ENCODE measurements around the gene AKAIN1. TPM values are rescaled to one million over a fixed set of nuclear protein-coding genes. Genes with fewer than 3 reads are reported as not detected.

The AKAIN1 gene
- total and polyA plus RNA-seq, 5 donors from 2014 or later: not detected

GRCh38 chr18:5159080-5159479 is 38.0 kb downstream of the AKAIN1 start:
- ATAC-seq (ENCODE audit: low read depth in 2 of 2) (peak; percentile 77 to 79), DNase-seq (peak in 2 of 3 donors; percentile 47 to 55)
- Mint-ChIP-seq H3K4me1 (peaks cover 0 to 42% (median 11%) of the 10 kb centered on the region in 4 donors), H3K27ac (peak overlapping the region; percentile 84 to 93 (median 91)), H3K4me3 (peak overlapping the region in 3 of 4 donors; percentile 28 to 80 (median 76)), H3K36me3 (no peaks in the 10 kb centered on the region), H3K9me3 (peaks cover 0 to 3% (median 0%) of the 10 kb centered on the region in 7 donors), H3K27me3 (no peaks in the 10 kb centered on the region)
- Histone ChIP-seq H3K27ac (ENCODE audit: insufficient read depth, low read length, poor library complexity, severe bottlenecking) (peak overlapping the region; percentile 36), H3K27me3 (ENCODE audit: control insufficient read depth, insufficient read depth, low read length) (no peaks in the 10 kb centered on the region), H3K4me3 (ENCODE audit: low read depth, low read length) (peak overlapping the region; percentile 33), H3K9me3 (ENCODE audit: control insufficient read depth in 2 of 2, low read length in 2 of 2) (no peaks in the 10 kb centered on the region), H3K36me3 (ENCODE audit: control insufficient read depth, insufficient read depth, low read length) (no peaks in the 10 kb centered on the region), H3K4me1 (ENCODE audit: control insufficient read depth, insufficient read depth, low read length, poor library complexity, severe bottlenecking) (peaks cover 7% of the 10 kb centered on the region)

- H3K4me3 ChIP-seq (ENCODE audit: low read depth, low read length): no peak overlapping the region
- no peaks in the 10 kb centered on the region for H3K27me3 ChIP-seq (ENCODE audit: control insufficient read depth, insufficient read depth, low read length)
- peaks cover 0 to 42% (median 11%) of the 10 kb centered on the region in 4 donors for H3K4me1 Mint-ChIP-seq
- H3K9me3 Mint-ChIP-seq: peaks cover 0 to 3% (median 0%) of the 10 kb centered on the region in 7 donors
- no peaks in the 10 kb centered on the region for H3K9me3 ChIP-seq (ENCODE audit: control insufficient read depth in 2 of 2, low read length in 2 of 2)
- H3K27ac Mint-ChIP-seq: peak overlapping the region; percentile 77 to 91 (median 84)
- H3K27ac ChIP-seq (ENCODE audit: insufficient read depth, low read length, poor library complexity, severe bottlenecking): peak overlapping the region; percentile 36
- H3K4me3 Mint-ChIP-seq: peak overlapping the region in 2 of 4 donors; percentile 76 to 80
- peaks cover 7% of the 10 kb centered on the region for H3K4me1 ChIP-seq (ENCODE audit: control insufficient read depth, insufficient read depth, low read length, poor library complexity, severe bottlenecking)
- no peaks in the 10 kb centered on the region for H3K36me3 ChIP-seq (ENCODE audit: control insufficient read depth, insufficient read depth, low read length)
- no peaks in the 10 kb centered on the region for H3K27me3 Mint-ChIP-seq
- ATAC-seq (ENCODE audit: low read depth in 2 of 2) (no peak), DNase-seq (no peak)
- no peaks in the 10 kb centered on the region for H3K36me3 Mint-ChIP-seq
Observed at GRCh38 chr18:5158587-5158986, 38.5 kb downstream of the AKAIN1 start.

- Mint-ChIP-seq H3K27me3 (no peaks in the 10 kb centered on the region), H3K9me3 (peaks cover 0 to 3% (median 0%) of the 10 kb centered on the region in 7 donors), H3K27ac (peak overlapping the region in 2 of 3 donors; percentile 77 to 91), H3K4me3 (peak overlapping the region in 2 of 4 donors; percentile 76 to 80), H3K4me1 (peaks cover 0 to 42% (median 11%) of the 10 kb centered on the region in 4 donors), H3K36me3 (no peaks in the 10 kb centered on the region)
- Histone ChIP-seq H3K36me3 (ENCODE audit: control insufficient read depth, insufficient read depth, low read length) (no peaks in the 10 kb centered on the region), H3K4me3 (ENCODE audit: low read depth, low read length) (no peak overlapping the region), H3K9me3 (ENCODE audit: control insufficient read depth in 2 of 2, low read length in 2 of 2) (no peaks in the 10 kb centered on the region), H3K27me3 (ENCODE audit: control insufficient read depth, insufficient read depth, low read length) (no peaks in the 10 kb centered on the region), H3K27ac (ENCODE audit: insufficient read depth, low read length, poor library complexity, severe bottlenecking) (peak overlapping the region; percentile 36), H3K4me1 (ENCODE audit: control insufficient read depth, insufficient read depth, low read length, poor library complexity, severe bottlenecking) (peaks cover 7% of the 10 kb centered on the region)
- ATAC-seq (ENCODE audit: low read depth in 2 of 2): no peak
- no peak for DNase-seq
Observed at GRCh38 chr18:5158172-5158571, 38.9 kb downstream of the AKAIN1 start.

GRCh38 chr18:5155907-5156287 is 41.2 kb downstream of the AKAIN1 start:
- Mint-ChIP-seq H3K27me3 (no peaks in the 10 kb centered on the region), H3K27ac (peak overlapping the region in 2 of 3 donors; percentile 22 to 44), H3K4me3 (no peak overlapping the region), H3K9me3 (peaks cover 0 to 4% (median 0%) of the 10 kb centered on the region in 7 donors), H3K4me1 (peaks cover 0 to 35% (median 11%) of the 10 kb centered on the region in 4 donors), H3K36me3 (no peaks in the 10 kb centered on the region)
- ATAC-seq (ENCODE audit: low read depth in 2 of 2) (no peak), DNase-seq (no peak)
- Histone ChIP-seq H3K4me1 (ENCODE audit: control insufficient read depth, insufficient read depth, low read length, poor library complexity, severe bottlenecking) (peaks cover 7% of the 10 kb centered on the region), H3K27me3 (ENCODE audit: control insufficient read depth, insufficient read depth, low read length) (no peaks in the 10 kb centered on the region), H3K4me3 (ENCODE audit: low read depth, low read length) (no peak overlapping the region), H3K36me3 (ENCODE audit: control insufficient read depth, insufficient read depth, low read length) (no peaks in the 10 kb centered on the region), H3K9me3 (ENCODE audit: control insufficient read depth in 2 of 2, low read length in 2 of 2) (no peaks in the 10 kb centered on the region), H3K27ac (ENCODE audit: insufficient read depth, low read length, poor library complexity, severe bottlenecking) (no peak overlapping the region)

GRCh38 chr18:5155218-5155906 is 41.7 kb downstream of the AKAIN1 start:
- no peak overlapping the region for H3K4me3 Mint-ChIP-seq

GRCh38 chr18:5152343-5153020 is 44.6 kb downstream of the AKAIN1 start:
- Mint-ChIP-seq H3K4me1 (peaks cover 0 to 6% (median 0%) of the 10 kb centered on the region in 4 donors), H3K27ac (no peak overlapping the region), H3K36me3 (no peaks in the 10 kb centered on the region), H3K27me3 (peaks cover 2% of the 10 kb centered on the region), H3K9me3 (peaks cover 0 to 2% (median 0%) of the 10 kb centered on the region in 7 donors), H3K4me3 (no peak overlapping the region)
- Histone ChIP-seq H3K27me3 (ENCODE audit: control insufficient read depth, insufficient read depth, low read length) (no peaks in the 10 kb centered on the region), H3K36me3 (ENCODE audit: control insufficient read depth, insufficient read depth, low read length) (no peaks in the 10 kb centered on the region), H3K4me1 (ENCODE audit: control insufficient read depth, insufficient read depth, low read length, poor library complexity, severe bottlenecking) (no peaks in the 10 kb centered on the region), H3K4me3 (ENCODE audit: low read depth, low read length) (no peak overlapping the region), H3K9me3 (ENCODE audit: control insufficient read depth in 2 of 2, low read length in 2 of 2) (no peaks in the 10 kb centered on the region), H3K27ac (ENCODE audit: insufficient read depth, low read length, poor library complexity, severe bottlenecking) (no peak overlapping the region)
- DNase-seq (no peak), ATAC-seq (ENCODE audit: low read depth in 2 of 2) (no peak)

More at GRCh38 chr18:5155218-5155906, 41.7 kb downstream of the AKAIN1 start:
- H3K36me3 Mint-ChIP-seq: no peaks in the 10 kb centered on the region
- no peaks in the 10 kb centered on the region for H3K36me3 ChIP-seq (ENCODE audit: control insufficient read depth, insufficient read depth, low read length)
- H3K4me1 Mint-ChIP-seq: peaks cover 0 to 32% (median 11%) of the 10 kb centered on the region in 4 donors
- peak overlapping the region in 1 of 3 donors; percentile 3 for H3K27ac Mint-ChIP-seq
- H3K27me3 Mint-ChIP-seq: no peaks in the 10 kb centered on the region
- no peaks in the 10 kb centered on the region for H3K9me3 ChIP-seq (ENCODE audit: control insufficient read depth in 2 of 2, low read length in 2 of 2)
- H3K4me1 ChIP-seq (ENCODE audit: control insufficient read depth, insufficient read depth, low read length, poor library complexity, severe bottlenecking): peaks cover 7% of the 10 kb centered on the region
- ATAC-seq (ENCODE audit: low read depth in 2 of 2) (no peak), DNase-seq (no peak)
- no peak overlapping the region for H3K4me3 ChIP-seq (ENCODE audit: low read depth, low read length)
- no peaks in the 10 kb centered on the region for H3K27me3 ChIP-seq (ENCODE audit: control insufficient read depth, insufficient read depth, low read length)
- no peak overlapping the region for H3K27ac ChIP-seq (ENCODE audit: insufficient read depth, low read length, poor library complexity, severe bottlenecking)
- peaks cover 0 to 4% (median 0%) of the 10 kb centered on the region in 7 donors for H3K9me3 Mint-ChIP-seq

- Mint-ChIP-seq H3K27ac (no peak overlapping the region), H3K9me3 (peaks cover 0 to 2% (median 0%) of the 10 kb centered on the region in 7 donors), H3K4me3 (no peak overlapping the region), H3K27me3 (peaks cover 6% of the 10 kb centered on the region), H3K4me1 (peaks cover 0 to 2% (median 0%) of the 10 kb centered on the region in 4 donors), H3K36me3 (no peaks in the 10 kb centered on the region)
- Histone ChIP-seq H3K4me3 (ENCODE audit: low read depth, low read length) (no peak overlapping the region), H3K4me1 (ENCODE audit: control insufficient read depth, insufficient read depth, low read length, poor library complexity, severe bottlenecking) (no peaks in the 10 kb centered on the region), H3K27me3 (ENCODE audit: control insufficient read depth, insufficient read depth, low read length) (no peaks in the 10 kb centered on the region), H3K27ac (ENCODE audit: insufficient read depth, low read length, poor library complexity, severe bottlenecking) (no peak overlapping the region), H3K36me3 (ENCODE audit: control insufficient read depth, insufficient read depth, low read length) (no peaks in the 10 kb centered on the region), H3K9me3 (ENCODE audit: control insufficient read depth in 2 of 2, low read length in 2 of 2) (no peaks in the 10 kb centered on the region)
- DNase-seq: no peak
- no peak for ATAC-seq (ENCODE audit: low read depth in 2 of 2)
Observed at GRCh38 chr18:5150894-5151293, 46.2 kb downstream of the AKAIN1 start.

All from CD4-positive, CD25-positive, alpha-beta regulatory T cell (primary cell).